HG02642 (cell line): ENCODE measurements around the gene TRIM6.

Experiments
- ATAC-seq: cut with Tn5 transposase; IDR thresholded peaks from one replicate; pipeline ENCODE4 v1.9.1; 2021; ENCODE audit warnings: mild to moderate bottlenecking; ENCODE audit not compliant: unreplicated experiment, poor library complexity

TRIM6 gene

DNA sequence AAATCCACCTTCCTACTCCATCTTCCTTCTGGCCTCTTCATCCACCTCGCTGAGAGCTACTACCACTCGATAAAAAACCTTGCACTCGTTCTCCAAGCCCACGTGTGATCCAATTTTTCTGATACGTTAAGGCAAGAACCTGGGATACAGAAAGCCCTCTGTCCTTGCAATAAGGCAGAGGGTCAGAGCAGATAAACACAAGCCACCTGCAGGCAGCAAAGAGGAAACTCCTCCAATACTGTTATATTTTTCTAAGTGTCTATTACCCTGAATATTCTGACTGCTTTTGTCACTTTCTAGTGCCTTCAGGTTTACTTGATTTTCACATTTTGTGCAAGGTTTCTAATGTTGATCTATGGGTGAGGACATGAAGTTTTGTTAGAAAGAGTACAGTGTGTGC lies 61.9 kb downstream of the TRIM6 start:
- no peak for ATAC-seq
